Liver (tissue), 9 donors: Measurements from ENCODE around the gene DMD. TPM values are rescaled to one million over a fixed set of nuclear protein-coding genes. Genes with fewer than 3 reads are reported as not detected.

ENCODE experiments used
- DNase-seq: peaks from one replicate; pipeline ENCODE4 v3.0.0-alpha.2; 2017; ENCODE audit warnings: low spot score
- H3K27ac ChIP-seq, 2 donors: one replicate each; pipeline ENCODE4 v1.7.0; 2013; ENCODE audit warnings: inconsistent platforms in 2 of 2, low read length in 2 of 2, control low read depth in 1 of 2, low read depth in 1 of 2, mild to moderate bottlenecking in 1 of 2
- H3K27me3 ChIP-seq, 4 donors: one replicate each; pipeline versions ENCODE4 v1.6.1 to v1.7.0; 2013; ENCODE audit warnings: low read length in 3 of 4, inconsistent platforms in 1 of 4, mild to moderate bottlenecking in 1 of 4, moderate library complexity in 1 of 4; ENCODE audit not compliant: control insufficient read depth in 4 of 4, insufficient read depth in 4 of 4
- H3K36me3 ChIP-seq, 4 donors: one replicate each; pipeline versions ENCODE4 v1.6.1 to v1.7.0; 2013; ENCODE audit warnings: low read length in 3 of 4, mild to moderate bottlenecking in 3 of 4, low read depth in 1 of 4, moderate library complexity in 1 of 4; ENCODE audit not compliant: control insufficient read depth in 4 of 4, insufficient read depth in 3 of 4
- H3K4me1 ChIP-seq, 4 donors: one replicate each; pipeline versions ENCODE4 v1.6.1 to v1.7.0; 2013; ENCODE audit warnings: low read length in 3 of 4, mild to moderate bottlenecking in 3 of 4, moderate library complexity in 1 of 4; ENCODE audit not compliant: control insufficient read depth in 4 of 4, insufficient read depth in 4 of 4
- H3K4me3 ChIP-seq, 3 donors: one replicate each; pipeline versions ENCODE4 v1.6.1 to v1.7.0; 2013; ENCODE audit warnings: low read length in 3 of 3, control low read depth in 1 of 3, low read depth in 1 of 3, mild to moderate bottlenecking in 1 of 3
- H3K9ac ChIP-seq, 2 donors: one replicate each; pipeline ENCODE4 v1.7.0; 2013; ENCODE audit warnings: low read length in 2 of 2, mild to moderate bottlenecking in 2 of 2, moderate library complexity in 2 of 2, control low read depth in 1 of 2, low read depth in 1 of 2
- H3K9me3 ChIP-seq, 4 donors: one replicate each; pipeline versions ENCODE4 v1.6.1 to v1.7.0; 2013; ENCODE audit warnings: low read length in 3 of 4; ENCODE audit not compliant: control insufficient read depth in 4 of 4
- EGR1 ChIP-seq, 2 donors: IDR thresholded peaks; 2 replicates each; pipeline ENCODE4 v1.6.1; 2016 to 2018; ENCODE audit warnings: antibody characterized with exemption in 2 of 2, low read depth in 2 of 2
- FOXA1 ChIP-seq: IDR thresholded peaks from 2 replicates; pipeline ENCODE4 v1.6.1; 2016; ENCODE audit warnings: antibody characterized with exemption
- GABPA ChIP-seq, 2 donors: IDR thresholded peaks in 1 of 2; conservative IDR thresholded peaks in 1 of 2; 2 replicates each; pipeline ENCODE4 v1.6.1; 2016; ENCODE audit warnings: antibody characterized with exemption in 2 of 2, mild to moderate bottlenecking in 1 of 2, moderate library complexity in 1 of 2
- HNF4A ChIP-seq, 2 donors: conservative IDR thresholded peaks; 2 replicates each; pipeline ENCODE4 v1.6.1; 2016; ENCODE audit warnings: antibody characterized with exemption in 2 of 2, mild to moderate bottlenecking in 2 of 2
- HNF4G ChIP-seq: IDR thresholded peaks from 2 replicates; pipeline ENCODE4 v1.6.1; 2016; ENCODE audit warnings: antibody characterized with exemption
- JUND ChIP-seq, 2 donors: IDR thresholded peaks; 2 replicates each; pipeline ENCODE4 v1.6.1; 2016; ENCODE audit warnings: antibody characterized with exemption in 2 of 2
- NR2F2 ChIP-seq: IDR thresholded peaks from 2 replicates; pipeline ENCODE4 v1.6.1; 2016; ENCODE audit warnings: antibody characterized with exemption
- RAD21 ChIP-seq, 2 donors: IDR thresholded peaks; 2 replicates each; pipeline ENCODE4 v1.6.1; 2016; ENCODE audit warnings: antibody characterized with exemption in 2 of 2, mild to moderate bottlenecking in 2 of 2
- RXRA ChIP-seq, 2 donors: IDR thresholded peaks; 2 replicates each; pipeline ENCODE4 v1.6.1; 2017 to 2018; ENCODE audit warnings: antibody characterized with exemption in 2 of 2, mild to moderate bottlenecking in 1 of 2
- SP1 ChIP-seq: IDR thresholded peaks from 2 replicates; pipeline ENCODE4 v1.6.1; 2018; ENCODE audit warnings: antibody characterized with exemption, mild to moderate bottlenecking
- TAF1 ChIP-seq: conservative IDR thresholded peaks from 2 replicates; pipeline ENCODE4 v1.6.1; 2016; ENCODE audit warnings: antibody characterized with exemption, mild to moderate bottlenecking
- WGBS: extraction: QIAGEN DNeasy Blood & Tissue Kit; methylation state at CpG from one replicate; pipeline ENCODE4 v1.1.7; 2013; 5-methylcytosine and 5-hydroxymethylcytosine counted together
- polyA plus RNA-seq, 2 donors: library from polyadenylated mRNA; stranded (reverse) in 1 of 2; unstranded in 1 of 2; fragments of 200-250 nt in 1 of 2; fragments of >200 nt in 1 of 2; fragmentation: Nextera tagmentation in 1 of 2; extraction: Ambion mirVana in 1 of 2; gene quantifications; one replicate each; pipeline versions ENCODE4 v1.2.1 to v1.2.3, GENCODE V29; 2013 to 2015
- total RNA-seq, 2 donors: library from RNA; depleted of rRNA; stranded (reverse); fragments of >200 nt; gene quantifications; one replicate each; pipeline ENCODE4 v1.2.3, GENCODE V29; 2014
- TF ChIP-seq, protein P1 (sequence below): IDR thresholded peaks from 2 replicates; pipeline ENCODE4 v1.6.1; 2016; ENCODE audit warnings: antibody characterized with exemption
- TF ChIP-seq, protein P2 (sequence below): IDR thresholded peaks from 2 replicates; pipeline ENCODE4 v1.6.1; 2016; ENCODE audit warnings: antibody characterized with exemption
- TF ChIP-seq, protein P3 (sequence below): IDR thresholded peaks from 2 replicates; pipeline ENCODE4 v1.6.1; 2016; ENCODE audit warnings: antibody characterized with exemption
- donor health status: healthy.
- donor health status: healthy.
- donor health status: healthy.
- donor health status: healthy.
- donor health status: healthy.

Gene DMD
- total and polyA plus RNA-seq, 4 donors: 14.6 to 61.9 (median 23.9) TPM

- no peaks in the 10 kb centered on the region for H3K9me3 ChIP-seq
- H3K27ac ChIP-seq: no peak overlapping the region
- 84% methylated on average over 5 of the region's 5 CpGs for WGBS
- no peak for DNase-seq
- H3K4me1 ChIP-seq: no peaks in the 10 kb centered on the region
- H3K27me3 ChIP-seq: no peaks in the 10 kb centered on the region
- H3K36me3 ChIP-seq: no peaks in the 10 kb centered on the region
- no peak for TF ChIP-seq HNF4A (conservative IDR thresholded peaks at IDR 0.05)
- TF ChIP-seq, protein P1, sequence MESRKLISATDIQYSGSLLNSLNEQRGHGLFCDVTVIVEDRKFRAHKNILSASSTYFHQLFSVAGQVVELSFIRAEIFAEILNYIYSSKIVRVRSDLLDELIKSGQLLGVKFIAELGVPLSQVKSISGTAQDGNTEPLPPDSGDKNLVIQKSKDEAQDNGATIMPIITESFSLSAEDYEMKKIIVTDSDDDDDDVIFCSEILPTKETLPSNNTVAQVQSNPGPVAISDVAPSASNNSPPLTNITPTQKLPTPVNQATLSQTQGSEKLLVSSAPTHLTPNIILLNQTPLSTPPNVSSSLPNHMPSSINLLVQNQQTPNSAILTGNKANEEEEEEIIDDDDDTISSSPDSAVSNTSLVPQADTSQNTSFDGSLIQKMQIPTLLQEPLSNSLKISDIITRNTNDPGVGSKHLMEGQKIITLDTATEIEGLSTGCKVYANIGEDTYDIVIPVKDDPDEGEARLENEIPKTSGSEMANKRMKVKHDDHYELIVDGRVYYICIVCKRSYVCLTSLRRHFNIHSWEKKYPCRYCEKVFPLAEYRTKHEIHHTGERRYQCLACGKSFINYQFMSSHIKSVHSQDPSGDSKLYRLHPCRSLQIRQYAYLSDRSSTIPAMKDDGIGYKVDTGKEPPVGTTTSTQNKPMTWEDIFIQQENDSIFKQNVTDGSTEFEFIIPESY: no peak
- H3K9ac ChIP-seq: no peak overlapping the region
- no peak overlapping the region for H3K4me3 ChIP-seq
Measured at GRCh38 chrX:31715675-31716074, 1495.7 kb downstream of the DMD start.

- no peak for DNase-seq
- Histone ChIP-seq H3K9me3 (no peaks in the 10 kb centered on the region), H3K9ac (no peak overlapping the region), H3K36me3 (no peaks in the 10 kb centered on the region), H3K4me3 (no peak overlapping the region), H3K27ac (no peak overlapping the region), H3K27me3 (no peaks in the 10 kb centered on the region), H3K4me1 (no peaks in the 10 kb centered on the region)
- WGBS: 91% methylated on average over 3 of the region's 3 CpGs
- TF ChIP-seq, protein P2, sequence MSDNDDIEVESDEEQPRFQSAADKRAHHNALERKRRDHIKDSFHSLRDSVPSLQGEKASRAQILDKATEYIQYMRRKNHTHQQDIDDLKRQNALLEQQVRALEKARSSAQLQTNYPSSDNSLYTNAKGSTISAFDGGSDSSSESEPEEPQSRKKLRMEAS: no peak
- TF ChIP-seq SP1: no peak
- TF ChIP-seq RXRA (IDR thresholded peaks at IDR 0.05): no peak
- no peak for TF ChIP-seq TAF1
- TF ChIP-seq HNF4A (conservative IDR thresholded peaks at IDR 0.05): no peak
- no peak for TF ChIP-seq FOXA1
- no peak for TF ChIP-seq NR2F2
Measured at GRCh38 chrX:31714797-31715196, 1496.6 kb downstream of the DMD start.

- Histone ChIP-seq H3K4me3 (no peak overlapping the region), H3K27me3 (no peaks in the 10 kb centered on the region), H3K36me3 (no peaks in the 10 kb centered on the region), H3K9ac (no peak overlapping the region), H3K9me3 (no peaks in the 10 kb centered on the region), H3K27ac (no peak overlapping the region), H3K4me1 (no peaks in the 10 kb centered on the region)
- WGBS: 100% methylated on average over 1 of the region's 1 CpG
- DNase-seq: no peak
- TF ChIP-seq, protein P3, sequence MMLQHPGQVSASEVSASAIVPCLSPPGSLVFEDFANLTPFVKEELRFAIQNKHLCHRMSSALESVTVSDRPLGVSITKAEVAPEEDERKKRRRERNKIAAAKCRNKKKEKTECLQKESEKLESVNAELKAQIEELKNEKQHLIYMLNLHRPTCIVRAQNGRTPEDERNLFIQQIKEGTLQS: no peak
- TF ChIP-seq HNF4G (no peak), RAD21 (IDR thresholded peaks at IDR 0.05) (no peak)
Measured at GRCh38 chrX:31713120-31713519, 1498.2 kb downstream of the DMD start.

GRCh38 chrX:31711166-31711565 is 1500.2 kb downstream of the DMD start:
- no peak overlapping the region for H3K4me3 ChIP-seq
- H3K9me3 ChIP-seq: no peaks in the 10 kb centered on the region
- TF ChIP-seq EGR1 (IDR thresholded peaks at IDR 0.05; ENCODE audit: low read depth in 2 of 2): no peak
- TF ChIP-seq, protein P3: no peak
- TF ChIP-seq SP1: no peak
- no peak for TF ChIP-seq RAD21 (IDR thresholded peaks at IDR 0.05)
- no peak for TF ChIP-seq GABPA (IDR thresholded peaks at IDR 0.05 in 1 of 2, conservative IDR thresholded peaks at IDR 0.05 in 1 of 2)
- TF ChIP-seq, protein P2: no peak
- TF ChIP-seq HNF4G: no peak
- no peak for TF ChIP-seq JUND (IDR thresholded peaks at IDR 0.05)
- H3K9ac ChIP-seq: no peak overlapping the region
- H3K36me3 ChIP-seq: no peaks in the 10 kb centered on the region
- H3K27ac ChIP-seq: no peak overlapping the region
- no peaks in the 10 kb centered on the region for H3K4me1 ChIP-seq
- no peaks in the 10 kb centered on the region for H3K27me3 ChIP-seq
- 74% methylated on average over 2 of the region's 2 CpGs for WGBS
- DNase-seq: no peak
